Adrenal gland (tissue), 5 donors: Measurements from ENCODE around the gene HDAC4.

Experiments used
- POLR2A ChIP-seq, 2 donors: fragments of 450-650 bp; IDR thresholded peaks; one replicate each; pipeline ENCODE4 v1.6.1; 2017; ENCODE audit warnings: antibody characterized with exemption in 2 of 2, mild to moderate bottlenecking in 2 of 2, moderate library complexity in 1 of 2
- TF ChIP-seq, protein P1 (sequence below), 6 experiments: fragments of 450-650 bp in 4 of 6; fragments of 200-600 bp in 2 of 6; sonication (generic) in 1 of 6; IDR thresholded peaks; 1 replicate in 5 of 6; 2 replicates in 1 of 6; pipeline versions ENCODE4 v1.5.1 to v1.8.0; 2016 to 2021; ENCODE audit warnings: antibody characterized with exemption in 6 of 6, mild to moderate bottlenecking in 2 of 6, moderate library complexity in 1 of 6
- donor health status: DM: no; HTN: no; CAD: no.

DNA sequence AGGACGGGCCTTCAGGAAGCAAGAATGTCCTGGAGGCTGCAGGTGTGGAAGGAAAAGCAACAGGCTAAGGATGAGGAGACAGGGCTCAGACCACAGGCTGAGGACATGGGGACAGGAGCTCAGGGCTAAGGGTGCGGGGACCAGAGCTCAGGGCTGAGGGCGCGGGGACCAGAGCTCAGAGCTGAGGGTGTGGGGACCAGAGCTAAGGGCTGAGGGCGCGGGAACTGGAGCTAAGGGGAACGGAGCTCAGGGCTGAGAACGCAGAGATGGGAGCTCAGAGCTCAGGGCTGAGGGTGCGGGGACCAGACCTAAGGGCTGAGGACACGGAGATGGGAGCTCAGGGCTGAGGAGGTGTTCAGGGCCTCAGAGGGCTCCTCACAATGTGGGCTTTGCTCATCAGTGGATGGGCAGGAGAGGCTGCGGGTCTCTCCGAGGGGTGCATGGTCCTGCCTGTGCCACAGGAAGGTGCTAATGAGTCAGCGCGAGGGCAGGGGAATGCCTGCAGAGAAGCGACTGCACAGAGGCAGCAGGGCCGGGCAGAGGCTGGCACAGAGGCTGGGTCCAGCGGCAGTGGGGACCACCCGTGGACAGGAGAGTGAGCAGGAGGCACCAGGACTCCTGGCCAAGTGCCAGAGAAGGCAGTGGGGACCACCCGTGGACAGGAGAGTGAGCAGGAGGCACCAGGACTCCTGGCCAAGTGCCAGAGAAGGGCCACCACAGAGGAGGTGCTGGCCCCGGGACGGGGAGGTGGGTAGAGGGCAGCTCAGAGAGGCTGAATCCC, 281.3 kb downstream of the HDAC4 start:
- TF ChIP-seq, protein P1, sequence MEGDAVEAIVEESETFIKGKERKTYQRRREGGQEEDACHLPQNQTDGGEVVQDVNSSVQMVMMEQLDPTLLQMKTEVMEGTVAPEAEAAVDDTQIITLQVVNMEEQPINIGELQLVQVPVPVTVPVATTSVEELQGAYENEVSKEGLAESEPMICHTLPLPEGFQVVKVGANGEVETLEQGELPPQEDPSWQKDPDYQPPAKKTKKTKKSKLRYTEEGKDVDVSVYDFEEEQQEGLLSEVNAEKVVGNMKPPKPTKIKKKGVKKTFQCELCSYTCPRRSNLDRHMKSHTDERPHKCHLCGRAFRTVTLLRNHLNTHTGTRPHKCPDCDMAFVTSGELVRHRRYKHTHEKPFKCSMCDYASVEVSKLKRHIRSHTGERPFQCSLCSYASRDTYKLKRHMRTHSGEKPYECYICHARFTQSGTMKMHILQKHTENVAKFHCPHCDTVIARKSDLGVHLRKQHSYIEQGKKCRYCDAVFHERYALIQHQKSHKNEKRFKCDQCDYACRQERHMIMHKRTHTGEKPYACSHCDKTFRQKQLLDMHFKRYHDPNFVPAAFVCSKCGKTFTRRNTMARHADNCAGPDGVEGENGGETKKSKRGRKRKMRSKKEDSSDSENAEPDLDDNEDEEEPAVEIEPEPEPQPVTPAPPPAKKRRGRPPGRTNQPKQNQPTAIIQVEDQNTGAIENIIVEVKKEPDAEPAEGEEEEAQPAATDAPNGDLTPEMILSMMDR (IDR thresholded peaks at IDR 0.05), result no peak
- TF ChIP-seq POLR2A (IDR thresholded peaks at IDR 0.05), result no peak
